CD4-positive, alpha-beta T cell treated with Interleukin-6 for 4 hours (primary cell): Measurements from ENCODE around the gene COQ4.

ENCODE experiments used
- DNase-seq: peaks from one replicate; pipeline ENCODE4 v3.0.0-alpha.2; 2020; ENCODE audit warnings: mixed read lengths

COQ4 gene

GRCh38 chr9:128382261-128382660, 59.6 kb downstream of the COQ4 start:
- DNase-seq = no peak

DNA sequence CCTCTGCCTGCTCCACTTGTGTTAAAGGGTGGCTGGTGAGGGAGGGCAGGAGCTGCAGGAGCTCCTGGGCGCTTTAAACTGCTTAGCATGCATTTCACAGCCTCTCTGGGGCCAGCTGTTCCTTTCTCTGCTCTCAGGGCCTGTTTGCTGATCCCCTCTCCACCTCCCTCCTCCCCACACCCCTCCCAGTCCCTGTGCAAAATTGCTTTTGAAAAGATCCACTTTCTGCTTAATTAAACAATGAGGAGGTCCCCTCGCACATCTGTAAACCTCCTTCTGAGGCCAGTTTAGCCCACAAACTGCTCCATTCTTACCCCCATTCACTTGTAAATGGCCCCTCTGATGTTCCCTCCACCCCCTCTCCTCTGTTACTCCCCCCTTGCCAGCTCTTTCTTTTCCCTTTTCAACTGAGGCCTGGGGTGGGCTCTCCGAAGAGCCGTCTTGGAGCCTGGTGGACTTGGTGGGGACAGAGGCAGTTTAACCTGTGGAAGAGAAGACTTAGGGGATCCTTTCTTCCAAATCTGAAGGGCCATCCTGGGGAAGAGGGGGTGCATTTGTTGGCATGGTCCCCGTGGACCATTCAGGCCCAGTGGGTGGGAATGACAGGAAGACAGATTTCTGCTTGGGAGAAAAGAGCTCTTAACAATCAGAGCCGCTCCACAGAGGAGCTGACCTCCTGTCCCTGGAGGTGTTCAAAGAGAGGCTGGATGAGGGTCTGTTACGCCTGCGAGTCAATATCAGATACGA, 60.5 kb downstream of the COQ4 start:
- DNase-seq = no peak
